AML-193 (cell line): ENCODE measurements around the gene TTLL9.
"Not testable (repeated sequence)": the region's sequence is repeated elsewhere in the genome, so short reads cannot be mapped to it uniquely, and the experiment has no call there.

Experiments
- DNase-seq, 2 experiments: peaks; one replicate each; lab custom pipeline; 2025; lab: John Stamatoyannopoulos, UW

TTLL9 gene

GRCh38 chr20:31879143-31879987 lies 8.9 kb downstream of the TTLL9 start:
- no peak for DNase-seq

- DNase-seq, result no peak
Measured at GRCh38 chr20:31881945-31882344, 11.5 kb downstream of the TTLL9 start.

DNA sequence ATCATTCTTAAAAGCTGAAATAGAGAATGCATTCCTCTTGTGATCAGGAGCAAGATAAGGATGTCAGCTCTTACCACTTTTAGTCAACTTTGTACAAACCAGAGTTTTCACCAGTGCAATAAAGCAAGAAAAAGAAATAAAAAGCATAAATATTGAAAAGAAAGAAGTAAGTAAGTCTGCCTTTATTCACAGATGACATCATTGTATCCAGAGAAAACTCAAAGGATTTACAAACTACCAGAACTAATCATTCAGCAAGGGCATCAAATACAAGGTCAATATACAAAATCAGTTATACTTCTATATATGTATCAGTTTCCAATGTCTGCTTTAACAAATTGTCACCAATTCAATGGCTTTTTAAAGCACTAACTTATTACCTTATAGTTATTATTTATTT lies 13.4 kb downstream of the TTLL9 start:
- DNase-seq, result no peak

DNA sequence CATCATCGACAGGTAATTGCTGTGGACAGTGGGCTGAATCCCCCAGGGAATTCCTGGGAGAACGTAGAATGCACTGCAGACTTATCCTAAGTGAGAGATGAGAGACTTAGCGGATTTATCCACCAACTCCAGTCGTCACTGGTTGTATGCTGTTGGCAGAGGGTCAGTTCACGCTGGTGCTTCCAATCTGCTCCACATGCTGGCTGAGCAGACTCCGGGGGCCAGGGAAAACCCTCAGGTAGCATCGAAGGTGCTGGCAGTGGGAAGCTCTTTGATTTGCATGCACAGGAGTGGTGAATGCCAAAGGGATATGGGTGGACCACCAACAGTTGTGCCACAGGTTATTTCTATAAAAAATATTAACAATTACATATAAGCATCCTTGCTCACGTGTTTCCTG lies 20.2 kb downstream of the TTLL9 start:
- no peak for DNase-seq

DNA sequence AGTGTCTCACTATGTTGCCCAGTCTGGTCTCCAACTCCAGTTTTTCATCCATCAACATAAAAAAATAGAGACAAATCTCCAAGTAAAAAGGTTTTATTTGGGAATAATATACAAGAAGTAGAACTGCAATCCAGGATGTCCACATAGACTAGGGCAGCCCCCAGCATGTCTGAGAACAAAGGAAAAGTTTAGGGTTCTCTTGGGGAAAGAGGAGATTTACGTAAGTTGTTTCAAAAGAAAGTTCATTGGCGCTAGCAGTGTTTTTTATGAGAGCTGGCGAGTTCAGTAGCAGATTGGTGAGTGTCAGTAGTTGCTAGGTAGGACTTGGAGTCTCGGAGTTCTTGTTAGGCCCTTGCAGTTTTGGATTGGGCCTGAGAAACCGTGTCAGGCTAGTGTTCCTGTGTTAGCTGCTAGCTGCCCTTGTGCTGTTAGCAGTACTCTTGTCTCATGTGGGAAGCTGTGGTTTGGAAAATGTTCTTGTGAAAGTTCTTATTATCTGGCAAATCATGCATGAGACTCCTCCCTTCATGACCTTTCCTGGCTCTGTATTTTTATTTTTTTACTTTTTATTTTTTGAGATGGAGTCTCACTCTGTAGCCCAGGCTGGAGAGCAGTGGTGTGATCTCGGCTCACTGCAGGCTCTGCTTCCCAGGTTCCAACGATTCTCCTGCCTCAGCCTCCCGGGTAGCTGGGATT lies 24.7 kb downstream of the TTLL9 start:
- DNase-seq, result peak; percentile 12 to 20

DNA sequence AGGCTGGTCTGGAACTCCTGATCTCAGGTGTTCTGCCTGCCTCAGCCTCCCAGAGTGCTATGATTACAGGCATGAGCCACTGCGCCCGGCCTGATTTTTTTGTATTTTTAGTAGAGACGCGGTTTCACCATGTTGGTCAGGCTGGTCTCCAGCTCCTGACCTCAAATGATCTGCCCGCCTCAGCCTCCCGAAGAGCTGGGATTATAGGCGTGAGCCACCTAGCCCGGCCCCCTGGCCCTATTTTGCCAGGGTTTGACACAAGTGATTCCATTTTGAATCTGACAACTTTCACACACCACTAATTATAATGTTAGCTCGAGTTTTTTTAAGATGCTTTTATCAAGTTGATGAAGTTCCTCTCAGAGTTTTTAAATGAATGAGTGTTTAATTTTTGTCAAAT lies 25.6 kb downstream of the TTLL9 start:
- no peak for DNase-seq

DNA sequence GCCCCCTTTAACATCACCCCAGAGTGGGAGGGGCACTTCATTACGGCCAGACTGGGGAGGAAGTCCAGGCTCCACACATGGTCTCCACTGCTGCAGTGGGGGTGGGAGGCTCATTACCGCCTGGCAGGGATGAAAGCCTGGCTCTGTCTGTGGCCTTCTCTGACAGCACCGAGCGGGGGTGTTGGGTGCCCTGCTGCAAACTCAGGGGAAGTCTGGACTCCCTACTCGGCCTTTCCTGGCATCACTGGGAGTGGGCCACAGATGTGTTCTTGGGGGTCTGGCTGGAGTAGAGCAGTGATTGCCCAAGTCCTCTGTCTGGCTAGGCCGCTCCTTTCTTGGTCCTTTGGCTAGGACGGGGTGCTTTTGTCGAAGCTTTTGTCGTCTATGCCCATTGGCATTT lies 27.1 kb downstream of the TTLL9 start:
- no peak for DNase-seq

GRCh38 chr20:31901615-31902014 lies 31.2 kb downstream of the TTLL9 start:
- DNase-seq, result no peak

DNA sequence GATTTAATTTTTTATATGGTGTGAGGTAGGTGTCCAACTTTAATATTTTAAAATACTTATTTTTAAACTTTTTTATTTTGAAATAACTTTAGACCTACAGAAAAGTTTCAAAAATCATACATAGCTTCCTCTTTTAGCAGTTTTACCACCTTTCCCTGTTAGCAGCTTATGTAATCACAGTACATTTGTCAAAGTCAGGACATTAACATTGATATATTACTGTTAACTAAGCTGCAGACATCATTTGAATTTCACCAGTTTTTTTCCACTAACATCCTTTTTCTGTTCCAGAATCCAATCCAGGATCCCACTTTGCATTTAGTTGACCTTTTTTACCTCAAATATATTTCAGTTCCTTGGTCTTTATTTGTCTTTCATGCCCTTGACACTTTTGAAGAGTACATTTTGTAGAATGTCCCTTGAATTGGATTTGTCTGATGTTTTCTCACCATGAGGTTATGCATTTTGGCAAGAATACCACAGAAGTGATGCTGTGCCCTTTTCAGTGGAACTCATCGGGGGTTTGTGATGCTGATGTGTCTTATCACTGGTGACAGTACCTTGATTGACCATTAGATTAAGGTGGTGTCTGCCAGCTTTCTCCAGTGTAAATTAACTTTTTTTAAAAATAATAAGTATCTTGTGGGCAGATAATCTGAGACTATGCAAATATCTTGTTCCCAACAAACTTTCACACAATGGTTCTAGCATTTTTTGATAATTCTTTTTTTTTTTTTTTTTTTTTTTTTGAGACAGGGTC lies 33.4 kb downstream of the TTLL9 start:
- no peak for DNase-seq

- no peak for DNase-seq
Measured at GRCh38 chr20:31906001-31906400, 35.6 kb downstream of the TTLL9 start.

GRCh38 chr20:31907046-31907445 lies 36.6 kb downstream of the TTLL9 start:
- DNase-seq, result no peak

GRCh38 chr20:31908016-31908415 lies 37.6 kb downstream of the TTLL9 start:
- DNase-seq, result no peak

DNA sequence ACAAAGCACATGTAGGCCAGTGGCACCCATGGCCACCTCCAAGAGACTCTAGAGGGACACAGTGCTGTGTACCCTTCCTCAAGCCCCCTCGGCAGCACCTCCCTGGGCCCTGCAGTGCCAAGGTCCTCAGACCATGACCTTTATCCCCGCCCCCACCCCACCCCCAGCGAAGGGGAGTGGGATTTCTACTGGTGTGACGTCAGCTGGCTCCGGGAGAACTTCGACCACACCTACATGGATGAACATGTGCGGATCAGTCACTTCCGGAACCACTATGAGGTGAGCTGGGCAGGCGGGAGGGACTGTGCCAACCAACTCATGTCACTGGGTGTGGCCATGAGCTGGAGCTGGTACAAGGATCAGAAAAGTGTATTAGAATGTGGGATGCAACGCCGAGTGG lies 38.0 kb downstream of the TTLL9 start:
- DNase-seq, result no peak

- no peak for DNase-seq
Measured at GRCh38 chr20:31909253-31910070, 39.0 kb downstream of the TTLL9 start.

DNA sequence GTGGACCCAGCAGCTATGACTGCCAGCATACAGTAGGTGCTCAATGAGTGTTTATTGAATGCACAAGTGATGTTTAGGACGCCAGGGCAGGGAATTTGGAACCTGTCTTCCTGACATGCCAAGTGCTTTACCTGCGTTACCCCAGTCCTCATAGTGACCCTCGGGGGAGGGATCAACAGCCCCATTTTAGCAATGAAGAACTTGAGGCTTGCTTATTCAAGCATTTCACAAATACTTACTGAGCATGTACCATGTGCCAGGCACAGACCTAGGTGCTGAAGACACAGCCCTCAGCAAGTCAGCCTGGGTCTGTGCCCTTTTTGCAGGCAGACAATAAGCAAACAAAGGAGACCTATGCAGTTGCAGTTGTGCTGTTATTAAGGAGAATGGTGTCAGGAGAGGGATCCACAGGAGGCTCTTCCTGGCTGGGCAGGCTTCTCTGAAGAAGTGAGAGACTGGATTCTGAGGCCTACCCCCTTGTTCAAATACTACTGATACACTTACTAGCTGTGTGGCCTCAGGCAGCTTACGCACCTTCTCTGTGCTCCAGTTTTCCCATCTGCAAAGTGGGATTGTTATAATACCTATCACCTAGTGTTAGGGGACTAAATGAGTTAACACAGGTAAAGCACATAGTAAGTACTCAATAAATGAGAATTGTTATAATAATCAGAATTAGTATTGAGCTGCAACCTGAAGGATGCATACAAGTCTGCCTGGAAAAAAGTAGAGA lies 39.8 kb downstream of the TTLL9 start:
- DNase-seq, result no peak

DNA sequence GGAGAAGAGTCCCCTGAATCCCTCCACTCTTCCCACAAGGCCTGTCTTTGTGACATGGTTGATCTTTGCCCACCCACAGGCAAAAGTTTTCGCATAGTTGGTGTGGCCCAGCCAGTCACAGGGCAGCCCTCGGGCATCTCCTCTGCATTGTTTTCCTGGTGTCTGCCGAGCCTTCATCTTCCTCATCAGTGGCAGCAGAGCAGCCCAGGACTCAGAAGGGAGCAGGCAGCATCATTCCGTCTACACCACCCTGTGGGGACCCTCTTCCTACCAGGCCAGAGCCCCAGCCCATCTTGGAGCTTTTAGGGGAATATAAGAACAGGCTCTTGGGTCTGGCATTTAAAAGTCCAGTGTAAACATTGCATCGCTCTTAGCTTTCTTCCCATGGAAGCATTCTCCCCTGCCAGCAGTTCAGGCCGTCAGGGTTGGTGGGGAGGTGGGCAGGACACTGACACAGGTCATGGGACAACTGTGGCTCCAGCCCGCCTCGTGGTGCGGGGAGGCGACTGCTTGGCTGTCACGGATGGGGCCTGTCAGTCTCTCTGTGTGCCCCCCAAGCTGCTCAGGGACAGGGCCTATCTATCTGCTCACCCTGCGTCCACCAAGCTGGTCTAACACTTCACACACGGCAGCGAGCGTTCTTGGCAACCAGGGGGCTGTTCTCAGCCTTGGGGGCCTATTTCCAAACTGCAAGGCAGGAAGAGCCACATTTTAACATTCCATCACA lies 43.2 kb downstream of the TTLL9 start:
- no peak for DNase-seq

DNA sequence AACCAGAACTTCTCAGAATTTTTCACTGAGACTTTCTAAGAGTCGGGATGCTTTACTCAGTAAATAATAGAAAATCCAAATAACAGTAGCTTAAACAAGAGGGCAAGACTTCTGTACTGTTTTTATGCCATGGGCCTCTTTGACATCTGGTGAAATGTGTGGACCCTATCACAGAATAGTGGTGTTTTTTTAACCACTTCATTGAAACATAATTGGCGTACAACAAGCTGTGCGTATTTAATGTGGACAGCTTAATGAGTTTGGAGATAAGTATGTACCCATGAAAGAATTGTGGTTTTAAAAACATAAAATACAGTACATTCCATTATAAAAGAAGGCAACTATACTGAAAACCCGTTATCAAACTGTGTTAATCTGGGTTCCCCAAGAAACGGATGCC lies 43.7 kb downstream of the TTLL9 start:
- no peak for DNase-seq

- DNase-seq, result no peak
Measured at GRCh38 chr20:31915491-31916280, 45.3 kb downstream of the TTLL9 start.

- DNase-seq, result no peak
Measured at GRCh38 chr20:31916708-31917107, 46.3 kb downstream of the TTLL9 start.

DNA sequence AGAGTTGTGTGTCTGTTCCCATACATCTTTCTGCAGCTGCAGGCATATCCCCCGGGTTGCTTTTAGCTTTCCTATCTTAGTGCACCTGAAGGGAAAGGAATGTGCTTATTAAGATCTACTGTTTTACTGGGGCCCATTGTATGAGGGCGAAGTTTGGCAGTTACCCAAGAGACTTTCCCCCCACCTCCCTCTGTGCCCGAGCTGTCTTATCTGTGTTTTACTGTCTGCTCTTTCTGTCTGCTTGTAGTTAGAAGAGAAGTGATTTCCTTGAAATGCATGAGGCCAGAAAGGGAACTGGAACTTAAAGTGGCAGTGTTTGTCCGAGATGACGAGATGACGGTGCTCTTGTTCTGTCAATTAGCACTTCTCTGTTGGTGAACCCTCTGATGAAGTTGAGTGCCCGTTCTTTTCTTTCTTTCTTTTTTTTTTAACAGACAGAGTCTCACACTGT lies 47.6 kb downstream of the TTLL9 start:
- DNase-seq, result not testable (repeated sequence)
